MM.1S (cell line): ENCODE measurements around the gene DDX1.

Experiments used
- DNase-seq: peaks from one replicate; pipeline ENCODE4 v3.0.0-alpha.2; 2015
- H2AFZ ChIP-seq: fragments of 300-600 bp; sonication (generic); 2 replicates; pipeline ENCODE4 v1.6.0; 2016; ENCODE audit warnings: antibody characterized with exemption, low read length
- H3F3A ChIP-seq: fragments of 300-600 bp; sonication (generic); 2 replicates; pipeline ENCODE4 v1.6.1; 2016; ENCODE audit warnings: mild to moderate bottlenecking, antibody characterized with exemption, low read length, moderate library complexity, mixed read lengths; ENCODE audit not compliant: insufficient read depth
- H3K27ac ChIP-seq: fragments of 300-600 bp; sonication (generic); 2 replicates; pipeline ENCODE4 v1.5.1; 2016; ENCODE audit warnings: mild to moderate bottlenecking, low read length
- H3K27me3 ChIP-seq: fragments of 300-600 bp; sonication (generic); replicated peaks from 2 replicates; pipeline ENCODE4 v1.6.0; 2016; ENCODE audit warnings: low read length; ENCODE audit not compliant: insufficient read depth
- H3K36me3 ChIP-seq: fragments of 300-600 bp; sonication (generic); replicated peaks from 2 replicates; pipeline ENCODE4 v1.6.1; 2016; ENCODE audit warnings: mild to moderate bottlenecking, low read length, mixed read lengths; ENCODE audit not compliant: insufficient read depth
- H3K4me1 ChIP-seq: fragments of 300-600 bp; sonication (generic); 2 replicates; pipeline ENCODE4 v1.6.1; 2016; ENCODE audit warnings: low read length, mixed read lengths
- H3K4me2 ChIP-seq: fragments of 300-600 bp; sonication (generic); 2 replicates; pipeline ENCODE4 v1.6.0; 2016; ENCODE audit warnings: low read depth, low read length
- H3K4me3 ChIP-seq: fragments of 300-600 bp; sonication (generic); 2 replicates; pipeline ENCODE4 v1.5.1; 2016; ENCODE audit warnings: low read length, mixed read lengths
- H3K79me2 ChIP-seq: fragments of 300-600 bp; sonication (generic); 2 replicates; pipeline ENCODE4 v1.6.1; 2016; ENCODE audit warnings: mixed run types, low read length, mixed read lengths
- H3K9ac ChIP-seq: fragments of 300-600 bp; sonication (generic); 2 replicates; pipeline ENCODE4 v1.6.1; 2016; ENCODE audit warnings: low read length, mixed read lengths
- H3K9me2 ChIP-seq: fragments of 300-600 bp; sonication (generic); replicated peaks from 2 replicates; pipeline ENCODE4 v1.6.1; 2016; ENCODE audit warnings: mild to moderate bottlenecking, low read length, mixed read lengths; ENCODE audit not compliant: insufficient read depth
- H3K9me3 ChIP-seq: fragments of 300-600 bp; sonication (generic); replicated peaks from 2 replicates; pipeline ENCODE4 v1.6.1; 2016; ENCODE audit warnings: mild to moderate bottlenecking, low read length, mixed read lengths; ENCODE audit not compliant: insufficient read depth
- H4K20me1 ChIP-seq: fragments of 300-600 bp; sonication (generic); 2 replicates; pipeline ENCODE4 v1.6.1; 2016; ENCODE audit warnings: mild to moderate bottlenecking, low read length, moderate library complexity, mixed read lengths; ENCODE audit not compliant: insufficient read depth
- EZH2 ChIP-seq: fragments of 300-600 bp; sonication (generic); optimal IDR thresholded peaks from 2 replicates; pipeline ENCODE3; 2017; ENCODE audit warnings: low read depth, mild to moderate bottlenecking, antibody characterized with exemption, low read length, mixed read lengths
- EZH2phosphoT487 ChIP-seq: fragments of 300-600 bp; sonication (generic); IDR thresholded peaks from 2 replicates; pipeline ENCODE4 v1.6.1; 2018; ENCODE audit warnings: antibody characterized with exemption, low read length
- TF ChIP-seq, protein P1 (sequence below): fragments of 300-600 bp; sonication (generic); IDR thresholded peaks from 2 replicates; pipeline ENCODE4 v1.5.1; 2016; ENCODE audit warnings: antibody characterized with exemption, low read length, mixed read lengths

Gene DDX1

DNA sequence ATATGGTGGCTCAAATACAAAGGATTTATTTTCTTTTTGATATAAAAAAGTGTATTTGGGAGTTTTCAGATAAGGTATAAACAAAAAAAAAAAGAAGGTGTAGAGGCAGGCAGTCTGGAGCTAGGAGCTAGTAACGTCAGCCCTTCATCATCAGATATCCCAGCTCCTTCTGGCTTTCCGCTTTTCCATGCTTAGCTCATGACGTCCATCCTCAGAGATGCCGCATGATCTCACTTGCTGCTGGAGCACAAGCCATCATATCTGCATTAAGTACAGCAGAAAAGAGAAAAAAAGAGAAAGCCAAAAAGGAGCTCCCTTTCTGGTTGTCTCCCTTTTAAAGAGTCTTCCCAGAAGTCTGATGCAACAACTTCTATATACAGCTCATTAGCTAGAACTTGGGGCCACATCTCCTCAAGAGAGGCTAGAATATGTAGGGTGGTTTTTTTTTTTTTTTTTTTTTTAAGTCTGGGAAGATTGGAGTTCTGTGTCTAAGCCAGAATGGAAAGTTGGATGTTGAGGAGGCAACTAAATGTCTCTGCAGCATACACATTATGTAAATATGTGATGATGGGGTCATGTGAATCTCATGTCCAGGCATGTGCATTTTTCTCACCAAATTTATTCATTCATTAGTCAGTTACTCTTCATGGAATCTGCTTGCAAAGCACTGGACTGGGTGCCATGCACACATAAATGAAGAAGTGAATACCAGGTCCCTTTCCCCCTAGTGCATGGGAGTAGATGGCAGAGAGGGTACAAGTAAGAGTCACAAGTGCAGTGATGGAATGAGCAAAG is 52.3 kb downstream of the DDX1 start:
- H3K36me3 ChIP-seq = no peaks in the 10 kb centered on the region
- no peak overlapping the region for H3K27ac ChIP-seq
- TF ChIP-seq EZH2 (no peak), EZH2phosphoT487 (no peak)
- TF ChIP-seq, protein P1, sequence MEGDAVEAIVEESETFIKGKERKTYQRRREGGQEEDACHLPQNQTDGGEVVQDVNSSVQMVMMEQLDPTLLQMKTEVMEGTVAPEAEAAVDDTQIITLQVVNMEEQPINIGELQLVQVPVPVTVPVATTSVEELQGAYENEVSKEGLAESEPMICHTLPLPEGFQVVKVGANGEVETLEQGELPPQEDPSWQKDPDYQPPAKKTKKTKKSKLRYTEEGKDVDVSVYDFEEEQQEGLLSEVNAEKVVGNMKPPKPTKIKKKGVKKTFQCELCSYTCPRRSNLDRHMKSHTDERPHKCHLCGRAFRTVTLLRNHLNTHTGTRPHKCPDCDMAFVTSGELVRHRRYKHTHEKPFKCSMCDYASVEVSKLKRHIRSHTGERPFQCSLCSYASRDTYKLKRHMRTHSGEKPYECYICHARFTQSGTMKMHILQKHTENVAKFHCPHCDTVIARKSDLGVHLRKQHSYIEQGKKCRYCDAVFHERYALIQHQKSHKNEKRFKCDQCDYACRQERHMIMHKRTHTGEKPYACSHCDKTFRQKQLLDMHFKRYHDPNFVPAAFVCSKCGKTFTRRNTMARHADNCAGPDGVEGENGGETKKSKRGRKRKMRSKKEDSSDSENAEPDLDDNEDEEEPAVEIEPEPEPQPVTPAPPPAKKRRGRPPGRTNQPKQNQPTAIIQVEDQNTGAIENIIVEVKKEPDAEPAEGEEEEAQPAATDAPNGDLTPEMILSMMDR = no peak
- H3K9me3 ChIP-seq = no peaks in the 10 kb centered on the region
- no peaks in the 10 kb centered on the region for H3K4me1 ChIP-seq
- no peaks in the 10 kb centered on the region for H4K20me1 ChIP-seq
- H3K9ac ChIP-seq = no peak overlapping the region
- H3K4me3 ChIP-seq = no peak overlapping the region
- no peaks in the 10 kb centered on the region for H3K9me2 ChIP-seq
- H2AFZ ChIP-seq = no peak overlapping the region
- no peaks in the 10 kb centered on the region for H3K27me3 ChIP-seq
- no peaks in the 10 kb centered on the region for H3K79me2 ChIP-seq
- DNase-seq = no peak
- no peaks in the 10 kb centered on the region for H3F3A ChIP-seq
- no peak overlapping the region for H3K4me2 ChIP-seq

DNA sequence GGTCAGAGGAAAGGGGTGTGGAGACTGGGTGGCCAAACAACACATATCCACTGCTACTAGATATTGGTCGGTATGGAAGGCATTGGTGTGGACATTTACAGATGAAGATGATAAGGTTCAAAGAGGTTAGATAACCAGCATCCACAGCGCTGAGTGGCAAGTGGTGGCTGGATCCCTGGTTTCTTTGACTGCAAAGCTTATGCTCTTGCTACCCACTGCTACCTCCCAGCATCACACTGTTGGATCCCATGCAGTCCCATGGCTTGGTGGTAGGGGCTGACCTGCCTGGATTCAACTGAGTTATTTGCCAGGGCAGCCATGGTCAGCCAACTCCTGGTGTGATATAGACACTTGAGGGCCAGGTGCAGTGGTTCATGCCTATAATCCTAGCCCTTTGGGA is 53.6 kb downstream of the DDX1 start:
- H3K9ac ChIP-seq = no peak overlapping the region
- H3K4me2 ChIP-seq = no peak overlapping the region
- no peak for DNase-seq
- H3K9me2 ChIP-seq = no peaks in the 10 kb centered on the region
- H3K79me2 ChIP-seq = no peaks in the 10 kb centered on the region
- no peaks in the 10 kb centered on the region for H3K4me1 ChIP-seq
- H3F3A ChIP-seq = no peaks in the 10 kb centered on the region
- no peaks in the 10 kb centered on the region for H3K9me3 ChIP-seq
- no peak overlapping the region for H3K27ac ChIP-seq
- no peaks in the 10 kb centered on the region for H3K27me3 ChIP-seq
- TF ChIP-seq, protein P1 = no peak
- no peak for TF ChIP-seq EZH2phosphoT487
- no peak for TF ChIP-seq EZH2
- no peaks in the 10 kb centered on the region for H4K20me1 ChIP-seq
- H3K36me3 ChIP-seq = no peaks in the 10 kb centered on the region
- H3K4me3 ChIP-seq = no peak overlapping the region
- H2AFZ ChIP-seq = no peak overlapping the region

DNA sequence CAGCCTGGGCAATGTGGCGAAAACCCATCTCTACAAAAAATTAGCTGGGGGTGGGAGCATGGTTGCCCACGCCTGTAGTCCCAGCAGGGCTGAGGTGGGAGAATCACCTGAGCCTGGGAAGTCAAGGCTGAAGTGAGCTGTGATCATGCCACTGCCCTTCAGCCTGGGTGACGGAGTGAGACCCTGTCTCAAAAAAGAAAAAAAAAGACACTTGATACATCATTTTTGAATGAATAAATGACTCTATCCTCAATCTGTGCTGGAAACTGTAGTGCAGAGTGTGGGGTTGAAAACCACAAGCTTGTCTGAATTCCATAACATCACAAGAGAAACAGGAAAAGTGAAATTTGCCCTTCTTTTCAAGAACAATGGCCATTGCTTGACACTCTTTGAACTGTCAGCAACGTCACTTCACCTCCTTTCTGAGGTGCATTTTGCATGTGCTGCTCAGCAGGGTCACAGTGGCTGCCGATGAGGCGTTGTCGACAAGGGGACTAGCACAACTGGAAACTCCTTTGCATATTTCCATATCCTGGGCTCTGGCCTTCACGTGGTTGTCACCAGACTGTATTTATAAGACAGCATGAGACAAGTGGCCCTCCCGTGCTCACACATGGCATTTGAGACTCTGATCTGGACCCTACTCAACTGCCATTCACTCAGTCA is 54.2 kb downstream of the DDX1 start:
- no peak overlapping the region for H3K4me3 ChIP-seq
- no peaks in the 10 kb centered on the region for H3K4me1 ChIP-seq
- H2AFZ ChIP-seq = no peak overlapping the region
- H3F3A ChIP-seq = no peaks in the 10 kb centered on the region
- no peaks in the 10 kb centered on the region for H3K79me2 ChIP-seq
- no peaks in the 10 kb centered on the region for H3K27me3 ChIP-seq
- H3K27ac ChIP-seq = no peak overlapping the region
- no peak overlapping the region for H3K4me2 ChIP-seq
- no peaks in the 10 kb centered on the region for H3K9me2 ChIP-seq
- no peak for DNase-seq
- no peak overlapping the region for H3K9ac ChIP-seq
- no peaks in the 10 kb centered on the region for H3K36me3 ChIP-seq
- H4K20me1 ChIP-seq = no peaks in the 10 kb centered on the region
- TF ChIP-seq EZH2phosphoT487 (no peak), EZH2 (no peak)
- TF ChIP-seq, protein P1 = no peak
- no peaks in the 10 kb centered on the region for H3K9me3 ChIP-seq
